ENCODE results near the gene ZNF442. TPM values are rescaled to one million over a fixed set of nuclear protein-coding genes. Genes with fewer than 3 reads are reported as not detected.
A peak's percentile ranks its signal among the peaks of the same experiment; 100 is the strongest.
"Not testable (repeated sequence)": the region's sequence is repeated elsewhere in the genome, so short reads cannot be mapped to it uniquely, and the experiment has no call there.

ZNF442 gene
- 3.7 to 5.9 TPM (median 4.3 TPM) in 3 replicates for total RNA-seq

DNA sequence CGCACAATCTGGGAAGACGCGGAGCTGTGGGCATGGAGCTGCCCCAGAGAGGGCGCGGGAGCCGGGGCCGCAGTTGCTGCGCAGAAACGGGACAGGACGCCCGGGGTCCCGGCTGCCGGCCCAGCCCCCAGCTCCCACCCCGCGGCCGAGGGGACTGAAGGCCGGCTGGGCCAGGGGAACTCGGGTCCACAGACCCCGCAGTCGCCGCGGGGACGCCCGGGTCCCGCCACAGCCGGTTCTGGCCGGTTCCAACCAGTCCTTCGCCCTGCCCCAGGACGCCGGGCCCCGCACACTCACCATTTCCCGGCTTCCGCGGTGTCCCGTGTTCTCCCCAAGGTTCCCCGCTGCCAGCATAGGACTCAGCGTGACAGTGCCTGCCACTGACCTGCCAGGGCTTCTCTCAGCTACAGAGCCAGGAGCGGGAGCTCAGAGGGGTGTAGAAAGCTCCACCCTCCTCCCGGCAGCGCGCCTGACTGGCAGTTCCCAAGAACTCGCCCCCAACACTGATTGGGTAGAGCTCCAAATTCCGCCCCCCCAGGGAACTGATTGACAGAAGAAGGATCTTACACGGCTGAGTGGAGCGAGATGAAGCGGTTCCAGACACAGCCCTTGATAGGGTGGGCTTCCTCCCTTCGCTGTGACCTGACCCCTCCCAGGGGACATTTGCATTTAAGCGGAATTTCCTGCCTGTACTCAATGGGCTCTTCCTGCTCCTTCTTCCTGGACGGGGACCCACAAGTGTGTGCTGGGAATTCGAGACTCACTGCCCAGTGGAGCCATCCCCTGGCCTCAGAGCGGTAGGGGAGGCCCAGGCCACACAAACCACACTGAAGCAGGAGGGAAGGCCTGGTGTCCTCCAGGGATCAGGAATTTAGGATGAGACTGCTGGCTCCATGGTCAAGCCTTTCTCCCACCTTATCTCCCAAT is at the start of gene ZNF442:
TSS of gene ZNF442 (minus strand) at position 448 of the 927 bp plus-strand sequence. CDS start 2,052 bp downstream, outside the sequence.
- peak; percentile 86 to 90 for DNase-seq (ENCODE audit: low spot score in 2 of 2, unreplicated experiment in 2 of 2)
- H3K4me1 Mint-ChIP-seq = peaks cover 16% of the 10 kb centered on the region
- peak within 1 kb of the TSS; percentile 97 for H3K27ac Mint-ChIP-seq
- peaks cover 9% of the 10 kb centered on the region for H3K36me3 Mint-ChIP-seq
- TF ChIP-seq, protein P1, sequence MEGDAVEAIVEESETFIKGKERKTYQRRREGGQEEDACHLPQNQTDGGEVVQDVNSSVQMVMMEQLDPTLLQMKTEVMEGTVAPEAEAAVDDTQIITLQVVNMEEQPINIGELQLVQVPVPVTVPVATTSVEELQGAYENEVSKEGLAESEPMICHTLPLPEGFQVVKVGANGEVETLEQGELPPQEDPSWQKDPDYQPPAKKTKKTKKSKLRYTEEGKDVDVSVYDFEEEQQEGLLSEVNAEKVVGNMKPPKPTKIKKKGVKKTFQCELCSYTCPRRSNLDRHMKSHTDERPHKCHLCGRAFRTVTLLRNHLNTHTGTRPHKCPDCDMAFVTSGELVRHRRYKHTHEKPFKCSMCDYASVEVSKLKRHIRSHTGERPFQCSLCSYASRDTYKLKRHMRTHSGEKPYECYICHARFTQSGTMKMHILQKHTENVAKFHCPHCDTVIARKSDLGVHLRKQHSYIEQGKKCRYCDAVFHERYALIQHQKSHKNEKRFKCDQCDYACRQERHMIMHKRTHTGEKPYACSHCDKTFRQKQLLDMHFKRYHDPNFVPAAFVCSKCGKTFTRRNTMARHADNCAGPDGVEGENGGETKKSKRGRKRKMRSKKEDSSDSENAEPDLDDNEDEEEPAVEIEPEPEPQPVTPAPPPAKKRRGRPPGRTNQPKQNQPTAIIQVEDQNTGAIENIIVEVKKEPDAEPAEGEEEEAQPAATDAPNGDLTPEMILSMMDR (IDR thresholded peaks at IDR 0.05; ENCODE audit: unreplicated experiment) = no peak
- H3K9me3 Mint-ChIP-seq = peaks cover 11% of the 10 kb centered on the region
- H3K4me3 Mint-ChIP-seq = peak within 1 kb of the TSS; percentile 95
- no peaks in the 10 kb centered on the region for H3K27me3 Mint-ChIP-seq (ENCODE audit: low read depth)

DNA sequence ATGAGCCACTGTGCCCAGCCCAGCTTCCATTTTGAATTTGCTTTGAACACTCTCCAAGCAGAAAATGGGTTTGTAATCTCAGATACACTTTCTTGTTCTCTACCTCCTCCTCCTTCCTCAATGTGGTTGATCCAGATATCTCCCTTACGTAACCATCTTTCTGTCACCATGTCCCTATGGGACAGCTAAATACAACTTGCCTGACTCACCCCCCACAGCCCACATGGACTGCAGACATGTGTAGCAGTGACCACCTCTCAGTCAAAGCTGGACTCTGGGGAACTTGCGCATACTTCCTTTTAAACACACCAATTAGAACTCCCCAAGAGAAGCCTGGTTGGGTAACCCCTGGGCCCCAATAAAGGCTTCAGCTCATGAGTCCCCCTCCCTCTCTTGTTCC is 46.4 kb upstream of the ZNF442 start:
- Mint-ChIP-seq H3K27ac (no peak overlapping the region), H3K27me3 (ENCODE audit: low read depth) (no peaks in the 10 kb centered on the region), H3K4me3 (no peak overlapping the region), H3K36me3 (peaks cover 44% of the 10 kb centered on the region), H3K4me1 (no peaks in the 10 kb centered on the region), H3K9me3 (peaks cover 45% of the 10 kb centered on the region)
- TF ChIP-seq, protein P1 (IDR thresholded peaks at IDR 0.05; ENCODE audit: unreplicated experiment) = no peak
- no peak for DNase-seq (ENCODE audit: low spot score in 2 of 2, unreplicated experiment in 2 of 2)

DNA sequence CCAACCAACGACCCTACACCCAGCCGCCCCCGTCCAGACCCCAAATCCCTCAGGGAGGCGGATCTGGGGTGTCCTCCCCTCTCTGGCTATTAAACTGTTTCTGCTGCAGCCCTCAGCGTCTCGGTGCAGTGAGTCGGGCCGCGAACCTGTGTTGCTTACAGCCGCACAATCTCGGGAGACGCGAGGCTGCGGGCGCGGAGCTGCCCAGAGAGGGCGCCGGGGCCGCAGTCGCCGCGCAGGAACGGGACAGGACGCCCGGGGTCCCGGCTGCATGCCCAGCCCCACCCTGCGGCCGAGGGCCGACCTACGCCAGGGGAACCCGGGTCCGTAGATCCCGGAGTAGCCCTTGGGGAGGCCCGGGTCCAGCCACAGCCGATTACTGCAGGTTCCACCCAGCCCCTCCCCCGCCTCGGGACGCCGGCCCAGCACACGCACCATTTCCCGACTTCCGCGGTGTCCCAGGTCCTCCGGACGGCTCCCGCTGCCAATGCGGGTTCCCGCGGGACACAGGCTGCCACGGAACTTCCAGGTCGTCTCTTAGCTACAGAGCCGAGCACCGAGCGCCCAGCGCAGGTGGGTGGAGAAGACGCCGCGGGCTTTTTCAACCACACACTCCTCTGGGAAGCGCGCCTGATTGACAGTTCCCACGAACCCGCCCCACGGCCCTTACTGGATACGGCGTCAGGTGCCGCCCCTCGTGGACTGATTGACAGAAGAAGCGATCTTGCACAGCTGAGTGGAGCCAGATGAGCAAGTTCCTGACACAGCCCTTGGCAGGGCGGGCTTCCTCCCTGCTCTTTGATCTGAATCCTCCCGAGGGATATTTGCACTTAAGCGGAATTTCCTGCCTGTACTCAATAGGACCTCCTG is 35.4 kb upstream of the ZNF442 start, which contains the start of gene ZNF799:
TSS of gene ZNF799 (minus strand) at position 639 of the 870 bp plus-strand sequence. CDS start at position 438, 201 bp downstream.
- DNase-seq (ENCODE audit: low spot score in 2 of 2, unreplicated experiment in 2 of 2) = peak; percentile 86 to 90
- H3K4me1 Mint-ChIP-seq = peaks cover 6% of the 10 kb centered on the region
- H3K4me3 Mint-ChIP-seq = peak within 1 kb of the TSS; percentile 89
- H3K27ac Mint-ChIP-seq = peak within 1 kb of the TSS; percentile 90
- TF ChIP-seq, protein P1 (IDR thresholded peaks at IDR 0.05; ENCODE audit: unreplicated experiment) = no peak
- H3K36me3 Mint-ChIP-seq = peaks cover 5% of the 10 kb centered on the region
- peaks cover 27% of the 10 kb centered on the region for H3K9me3 Mint-ChIP-seq
- H3K27me3 Mint-ChIP-seq (ENCODE audit: low read depth) = no peaks in the 10 kb centered on the region

DNA sequence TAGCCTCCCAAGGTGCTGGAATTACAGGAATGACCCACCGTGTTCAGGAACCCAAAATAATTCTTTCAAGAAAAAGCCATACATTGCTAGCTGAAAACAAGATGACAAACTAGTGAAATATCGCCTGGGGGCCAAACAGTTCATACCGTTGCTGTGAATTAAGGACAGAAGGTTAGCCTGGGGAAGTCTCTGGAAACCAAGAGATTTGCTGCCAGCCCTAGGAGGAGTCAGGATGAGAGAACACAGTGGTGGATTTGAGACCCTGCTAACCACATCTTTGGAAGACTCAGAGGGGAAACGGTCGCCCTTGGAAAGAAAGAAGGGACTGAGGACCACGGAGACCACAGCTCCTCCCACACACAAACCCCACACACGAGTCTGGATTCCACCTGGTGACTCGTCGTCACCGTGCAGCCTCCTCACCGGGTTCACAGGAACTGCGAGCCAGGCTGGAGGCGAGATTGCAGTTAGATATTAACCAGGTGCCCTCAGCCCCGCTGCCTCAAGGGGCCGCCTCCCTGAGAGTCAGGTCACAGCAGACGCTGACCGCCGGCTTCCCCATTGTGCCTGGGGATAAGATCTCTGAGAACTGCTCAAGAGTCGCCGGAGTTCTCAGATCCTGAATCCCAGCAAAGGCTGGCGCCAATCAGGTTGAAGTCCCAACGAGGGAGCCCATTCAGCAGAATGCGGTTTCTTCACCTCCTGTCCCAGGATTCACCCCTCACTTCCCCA is 34.6 kb upstream of the ZNF442 start:
- Mint-ChIP-seq H3K4me3 (peak overlapping the region; percentile 89), H3K9me3 (peaks cover 25% of the 10 kb centered on the region), H3K27ac (peak overlapping the region; percentile 90)
- not testable (repeated sequence) for H3K27me3 Mint-ChIP-seq (ENCODE audit: low read depth); H3K4me1 Mint-ChIP-seq; H3K36me3 Mint-ChIP-seq
- DNase-seq (ENCODE audit: low spot score in 2 of 2, unreplicated experiment in 2 of 2) = peak in 1 of 2 experiments; percentile 39

DNA sequence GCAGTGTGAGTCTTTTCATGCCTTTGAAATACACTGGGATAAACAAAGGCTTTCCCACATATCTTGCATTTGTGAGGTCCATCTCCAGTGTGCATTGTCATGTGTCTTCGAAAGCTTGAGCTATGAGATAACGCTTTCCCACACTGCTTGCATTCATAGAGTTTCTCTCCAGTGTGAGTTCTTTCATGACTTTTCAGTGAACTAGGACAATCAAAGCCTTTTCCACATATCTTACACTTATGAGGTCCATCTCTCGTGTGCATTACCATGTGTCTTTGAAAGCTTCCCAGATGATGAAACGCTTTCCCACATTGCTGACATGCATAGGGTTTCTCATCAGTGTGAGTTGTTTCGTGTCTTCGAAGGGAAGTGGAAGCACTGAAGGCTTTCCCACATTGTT is 25.7 kb upstream of the ZNF442 start:
- Mint-ChIP-seq H3K9me3 (peaks cover 63% of the 10 kb centered on the region), H3K36me3 (peaks cover 67% of the 10 kb centered on the region)
- DNase-seq (ENCODE audit: low spot score in 2 of 2, unreplicated experiment in 2 of 2); H3K4me3 Mint-ChIP-seq; H3K4me1 Mint-ChIP-seq; H3K27me3 Mint-ChIP-seq (ENCODE audit: low read depth); H3K27ac Mint-ChIP-seq: not testable (repeated sequence)

DNA sequence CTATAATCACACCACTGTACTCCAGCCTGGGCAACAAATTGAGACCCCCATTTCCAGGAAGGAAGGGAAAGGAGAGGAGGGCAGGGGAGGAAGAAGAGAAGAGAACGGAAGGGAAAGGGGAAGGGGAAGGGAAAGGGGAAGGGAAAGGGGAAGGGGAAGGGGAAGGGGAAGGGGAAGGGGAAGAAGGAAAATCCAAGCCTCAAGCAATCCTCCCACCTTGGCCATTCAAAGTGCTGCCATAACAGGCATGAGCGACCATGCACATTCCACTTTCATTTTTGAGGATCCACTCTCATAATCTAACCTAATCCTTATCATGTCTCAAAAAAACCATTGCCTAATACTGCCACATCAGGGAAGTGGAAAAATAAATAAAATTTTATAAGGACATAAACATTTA is 20.9 kb upstream of the ZNF442 start:
- Mint-ChIP-seq H3K9me3 (peaks cover 49% of the 10 kb centered on the region), H3K36me3 (peaks cover 52% of the 10 kb centered on the region)
- H3K27ac Mint-ChIP-seq; H3K4me3 Mint-ChIP-seq; H3K4me1 Mint-ChIP-seq; H3K27me3 Mint-ChIP-seq (ENCODE audit: low read depth); DNase-seq (ENCODE audit: low spot score in 2 of 2, unreplicated experiment in 2 of 2): not testable (repeated sequence)

All from mesothelial cell of epicardium (in vitro differentiated cells).